Cerebellar cortex (tissue), 1 donor: Measurements from ENCODE around the gene PPP1R14B.

Source experiments
- DNase-seq: peaks from one replicate; pipeline ENCODE4 v3.0.0-alpha.2; 2015; ENCODE audit warnings: low spot score

PPP1R14B gene

GRCh38 chr11:64246871-64247728 lies at the start of gene PPP1R14B:
Gene PPP1R14B, minus strand, starts transcription at chr11:64246943. Its CDS starts 270 bp downstream, at chr11:64246673.
- DNase-seq = peak; percentile 81

- DNase-seq = no peak
These were observed 49.5 kb upstream of the PPP1R14B start for GRCh38 chr11:64296236-64296635.

- no peak for DNase-seq
These were observed 49.0 kb upstream of the PPP1R14B start for GRCh38 chr11:64295760-64296159.

- peak; percentile 72 for DNase-seq
These were observed 48.0 kb upstream of the PPP1R14B start for GRCh38 chr11:64294774-64295173.

- DNase-seq = no peak
These were observed 45.9 kb upstream of the PPP1R14B start for GRCh38 chr11:64292460-64293254.

GRCh38 chr11:64291752-64292459 lies 45.2 kb upstream of the PPP1R14B start:
- no peak for DNase-seq

- no peak for DNase-seq
These were observed 44.6 kb upstream of the PPP1R14B start, which contains the start of gene KCNK4 for GRCh38 chr11:64291262-64291751. Gene KCNK4, plus strand, starts transcription at chr11:64291302. Its CDS starts 1,717 bp downstream, at chr11:64293019.

GRCh38 chr11:64290352-64291261 lies 43.9 kb upstream of the PPP1R14B start:
- no peak for DNase-seq

- no peak for DNase-seq
These were observed 42.3 kb upstream of the PPP1R14B start for GRCh38 chr11:64289002-64289564.

- no peak for DNase-seq
These were observed 41.6 kb upstream of the PPP1R14B start for GRCh38 chr11:64288353-64288750.

- no peak for DNase-seq
These were observed 41.1 kb upstream of the PPP1R14B start for GRCh38 chr11:64287676-64288352.

GRCh38 chr11:64286801-64287159 lies 40.0 kb upstream of the PPP1R14B start:
- no peak for DNase-seq

GRCh38 chr11:64285885-64286800 lies 39.4 kb upstream of the PPP1R14B start:
- no peak for DNase-seq

GRCh38 chr11:64284962-64285884 lies 38.5 kb upstream of the PPP1R14B start, which contains the start of gene GPR137:
Gene GPR137, plus strand, starts transcription at chr11:64285848. Its CDS starts 677 bp downstream, at chr11:64286525.
- peak; percentile 77 for DNase-seq

- DNase-seq = peak; percentile 97
These were observed 37.6 kb upstream of the PPP1R14B start, which contains the start of gene BAD for GRCh38 chr11:64284048-64284961. Gene BAD, minus strand, starts transcription at chr11:64284665. Its CDS starts 297 bp downstream, at chr11:64284368.

GRCh38 chr11:64283092-64283491 lies 36.3 kb upstream of the PPP1R14B start:
- no peak for DNase-seq
